A673 (cell line): ENCODE data around the gene SP2.

Source experiments
- CTCF ChIP-seq: fragments of 300-800, 200-600 bp; sonication (generic); conservative IDR thresholded peaks from 2 replicates; pipeline ENCODE4 v1.5.1; 2017; ENCODE audit warnings: low read depth, mild to moderate bottlenecking, antibody characterized with exemption, low read length, moderate library complexity, mixed read lengths
- EZH2 ChIP-seq: fragments of 200-600 bp; sonication (generic); IDR thresholded peaks from 2 replicates; pipeline ENCODE4 v1.6.1; 2017; ENCODE audit warnings: borderline replicate concordance, low read depth, mild to moderate bottlenecking, mixed read lengths, antibody characterized with exemption, low read length; ENCODE audit not compliant: poor library complexity, severe bottlenecking

- TF ChIP-seq CTCF (peak; percentile 92), EZH2 (no peak)
Observed at GRCh38 chr17:47946929-47947397, 50.9 kb downstream of the SP2 start.
